HK-2 (cell line): Measurements from ENCODE around the gene ORC3.

Experiments used
- DNase-seq: peaks from one replicate; pipeline ENCODE4 v3.0.0-alpha.2; 2018; ENCODE audit not compliant: unreplicated experiment

The ORC3 gene

GRCh38 chr6:87589693-87590416 lies at the start of gene ORC3, which contains the start of gene RARS2:
Gene ORC3 (plus strand): TSS chr6:87590135. CDS start chr6:87590169, 34 bp downstream.
Gene RARS2 (minus strand): TSS chr6:87589987. CDS start chr6:87589957, 30 bp downstream.
- peak; percentile 98 for DNase-seq

DNA sequence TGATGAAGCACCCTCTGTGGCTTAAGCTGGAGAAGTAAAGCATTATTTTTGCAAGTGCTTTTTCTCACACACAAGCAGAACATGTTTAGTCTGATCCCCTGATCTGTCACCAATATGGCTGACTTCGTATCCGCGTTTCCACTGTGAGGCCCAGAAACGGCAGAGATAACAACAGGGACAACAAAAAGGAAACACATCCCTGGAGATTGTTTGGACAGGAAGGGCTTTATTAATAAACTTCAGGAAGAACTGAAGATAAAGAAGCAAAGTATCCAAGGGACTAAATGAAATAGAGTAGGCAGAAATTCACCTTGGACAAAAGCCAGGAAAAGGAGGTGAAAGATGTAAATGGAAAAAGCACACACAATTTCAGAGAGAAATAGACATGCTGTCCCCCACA lies 49.4 kb upstream of the ORC3 start:
- no peak for DNase-seq

DNA sequence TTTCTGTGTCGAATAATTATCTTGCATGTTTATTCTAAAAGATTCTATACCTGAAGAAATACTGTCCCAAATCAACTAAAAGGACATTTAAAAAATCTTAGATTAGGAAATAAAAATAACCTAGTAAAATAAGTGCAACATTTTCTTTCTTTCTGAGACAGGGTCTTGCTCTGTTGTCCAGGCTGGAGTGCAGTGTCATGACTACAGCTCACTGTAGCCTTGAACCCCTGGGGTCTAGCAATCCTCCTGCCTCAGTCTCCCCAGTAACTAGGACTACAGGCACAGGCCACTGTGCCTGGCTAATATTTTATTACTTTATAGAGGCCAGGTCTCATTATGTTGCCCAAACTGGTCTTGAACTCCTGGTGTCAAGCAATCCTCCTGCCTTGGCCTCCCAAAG lies 48.9 kb upstream of the ORC3 start:
- DNase-seq, result no peak

- no peak for DNase-seq
These were observed 48.2 kb upstream of the ORC3 start for GRCh38 chr6:87541744-87542143.

DNA sequence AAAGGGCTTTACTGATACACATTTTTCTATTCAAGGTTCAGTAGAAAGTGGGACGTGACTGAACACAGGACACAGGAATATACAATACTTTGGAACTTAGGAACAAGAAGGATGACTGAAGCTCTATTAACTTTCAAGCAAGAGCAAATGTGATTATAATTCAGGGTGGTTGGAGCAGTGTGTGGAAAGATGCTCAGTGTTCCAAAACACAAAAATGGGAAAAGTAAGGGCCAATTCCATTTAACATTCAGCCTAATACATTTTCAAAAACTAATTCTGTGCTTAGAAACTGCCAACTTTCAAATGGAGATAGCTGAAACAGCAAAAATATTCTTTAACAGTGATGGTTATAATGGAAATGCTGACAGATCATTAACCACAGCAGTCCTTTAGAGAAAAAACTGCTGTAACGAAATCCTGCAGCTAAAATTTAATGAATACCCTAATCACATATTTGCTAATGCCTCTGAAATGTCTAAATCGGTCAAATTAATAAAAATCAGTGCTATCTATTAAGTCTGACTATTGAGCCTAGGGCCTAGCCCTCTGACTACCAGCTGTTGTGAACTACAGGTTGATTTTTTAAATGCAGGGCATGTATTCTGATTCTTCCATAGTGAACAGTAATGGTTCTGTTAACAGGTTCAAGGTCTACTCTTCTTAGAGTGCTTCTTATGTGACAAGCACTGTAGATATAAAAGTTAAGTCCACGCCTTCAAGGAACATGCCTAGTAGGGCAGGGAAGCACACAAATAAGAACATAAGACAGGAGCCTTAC lies 46.0 kb upstream of the ORC3 start:
- no peak for DNase-seq

- no peak for DNase-seq
These were observed 45.5 kb upstream of the ORC3 start for GRCh38 chr6:87544474-87544735.

GRCh38 chr6:87551799-87552198 lies 38.1 kb upstream of the ORC3 start:
- DNase-seq, result no peak

GRCh38 chr6:87553159-87553765 lies 36.7 kb upstream of the ORC3 start:
- DNase-seq, result no peak

- no peak for DNase-seq
These were observed 34.4 kb upstream of the ORC3 start for GRCh38 chr6:87555506-87555905.

DNA sequence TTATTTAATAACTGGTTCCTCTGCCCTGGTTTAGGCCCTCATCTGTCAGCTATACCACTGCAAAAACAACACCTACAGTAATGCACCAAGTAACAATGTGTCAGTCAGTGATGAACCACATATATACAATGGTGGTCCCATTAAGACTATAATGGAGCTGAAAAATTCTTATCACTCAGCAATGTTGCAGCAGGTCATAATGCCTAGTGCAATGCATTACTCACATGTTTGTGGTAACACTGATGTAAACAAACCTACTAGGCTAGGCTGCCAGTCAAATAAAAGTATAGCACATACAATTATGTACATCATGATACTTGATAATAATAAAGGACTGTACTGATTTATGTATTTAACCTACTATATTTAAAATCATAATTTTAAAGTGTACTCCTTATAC lies 31.5 kb upstream of the ORC3 start:
- no peak for DNase-seq

DNA sequence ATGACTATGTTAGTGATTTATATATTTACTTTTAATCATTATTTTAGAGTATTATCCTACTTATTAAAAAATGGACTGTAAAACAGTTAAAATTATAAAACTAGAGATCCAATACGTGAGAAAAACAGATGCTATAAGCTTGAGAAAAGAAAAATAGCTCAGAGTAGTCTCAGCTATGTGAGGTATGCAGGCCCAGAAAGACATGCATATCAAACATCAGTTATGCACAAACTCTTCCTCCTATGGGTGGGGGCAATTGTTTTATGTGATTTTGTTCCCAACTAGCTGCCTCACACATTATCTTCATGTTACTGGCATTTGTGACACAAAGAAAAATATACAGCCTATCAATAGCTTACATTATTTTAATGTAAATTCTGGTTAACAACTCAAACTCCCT lies 28.9 kb upstream of the ORC3 start:
- no peak for DNase-seq

GRCh38 chr6:87572021-87572420 lies 17.9 kb upstream of the ORC3 start:
- no peak for DNase-seq

- DNase-seq, result no peak
These were observed 17.1 kb upstream of the ORC3 start for GRCh38 chr6:87572883-87573282.

GRCh38 chr6:87573307-87574024 lies 16.5 kb upstream of the ORC3 start:
- no peak for DNase-seq

DNA sequence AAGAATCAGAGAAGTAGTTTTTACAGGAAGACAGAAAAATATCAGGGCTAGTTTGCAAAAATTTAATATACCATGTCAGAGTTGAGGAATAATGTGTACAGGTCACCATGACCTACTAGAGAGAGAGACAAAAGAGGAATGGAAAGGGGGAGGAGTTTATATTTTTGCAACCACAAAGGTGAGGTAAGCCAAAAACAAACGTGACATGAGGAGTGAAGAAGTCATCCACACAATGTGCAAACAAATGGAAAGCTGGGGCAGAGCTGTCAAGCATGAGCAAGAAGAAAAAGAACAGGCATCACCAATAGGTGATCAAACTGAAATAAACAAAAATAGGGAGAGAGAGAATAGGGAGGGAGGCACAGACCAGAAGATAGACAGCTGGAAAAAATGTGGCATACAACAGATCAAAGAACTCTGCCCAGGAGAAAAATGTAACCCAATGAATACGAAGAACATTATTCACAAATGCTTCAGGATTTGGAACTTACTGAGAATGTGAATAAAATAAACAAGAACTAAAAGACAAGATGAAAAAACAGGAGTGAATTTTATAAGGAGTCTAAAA lies 15.6 kb upstream of the ORC3 start:
- DNase-seq, result no peak

GRCh38 chr6:87575423-87575822 lies 14.5 kb upstream of the ORC3 start:
- DNase-seq, result no peak

GRCh38 chr6:87583822-87584221 lies 6.1 kb upstream of the ORC3 start:
- DNase-seq, result no peak

GRCh38 chr6:87586371-87587077 lies 3.4 kb upstream of the ORC3 start:
- no peak for DNase-seq

GRCh38 chr6:87588756-87589407 lies 1.1 kb upstream of the ORC3 start:
- DNase-seq, result no peak

DNA sequence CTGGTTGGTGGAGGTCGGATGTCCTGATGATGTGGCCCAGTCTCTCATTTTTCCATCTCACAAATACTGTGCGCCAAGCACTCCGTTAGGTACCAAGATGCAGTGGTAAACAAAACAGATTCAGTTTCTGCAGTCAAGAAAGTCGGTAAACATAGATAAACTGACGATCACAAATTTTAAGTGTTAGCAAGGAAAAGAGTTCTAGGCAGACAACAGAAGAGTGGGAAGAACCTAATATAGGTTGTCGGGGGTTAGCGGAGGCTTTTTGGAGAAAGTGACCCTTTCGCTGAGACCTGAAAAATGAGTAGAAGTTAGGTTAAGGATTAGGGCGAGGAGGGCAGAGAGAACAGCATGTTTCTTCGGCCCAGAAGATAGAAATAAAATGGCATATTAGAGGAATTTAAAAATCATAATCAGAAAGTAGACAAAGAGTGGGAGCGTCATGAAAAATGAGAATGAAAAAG lies 514 bp downstream of the ORC3 start:
- no peak for DNase-seq

DNA sequence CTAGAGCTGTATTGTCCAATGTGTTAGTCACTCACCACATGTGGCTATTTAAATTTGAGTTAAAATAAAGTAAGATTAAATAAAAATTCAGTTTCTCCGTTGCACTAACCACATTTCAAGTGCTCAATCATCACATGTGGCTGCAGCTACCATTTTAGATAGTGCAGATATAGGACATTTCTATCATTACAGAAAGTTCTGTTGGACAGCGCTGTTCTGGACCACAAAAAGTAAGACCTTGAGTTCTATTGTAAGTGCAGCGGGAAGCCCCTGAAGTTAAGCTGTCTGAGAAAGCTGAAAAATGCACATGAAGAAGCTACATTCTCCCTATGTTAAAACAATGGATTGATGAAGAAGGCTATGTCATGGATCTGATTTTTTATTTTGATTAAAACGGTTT lies 1.1 kb downstream of the ORC3 start:
- DNase-seq, result no peak
